HG03095 (cell line): Measurements from ENCODE around the gene FRMD4A.
"Not testable (repeated sequence)": the region's sequence is repeated elsewhere in the genome, so short reads cannot be mapped to it uniquely, and the experiment has no call there.

ENCODE experiments used
- ATAC-seq: cut with Tn5 transposase; IDR thresholded peaks from one replicate; pipeline ENCODE4 v1.9.1; 2021; ENCODE audit warnings: moderate library complexity; ENCODE audit not compliant: unreplicated experiment

Gene FRMD4A

DNA sequence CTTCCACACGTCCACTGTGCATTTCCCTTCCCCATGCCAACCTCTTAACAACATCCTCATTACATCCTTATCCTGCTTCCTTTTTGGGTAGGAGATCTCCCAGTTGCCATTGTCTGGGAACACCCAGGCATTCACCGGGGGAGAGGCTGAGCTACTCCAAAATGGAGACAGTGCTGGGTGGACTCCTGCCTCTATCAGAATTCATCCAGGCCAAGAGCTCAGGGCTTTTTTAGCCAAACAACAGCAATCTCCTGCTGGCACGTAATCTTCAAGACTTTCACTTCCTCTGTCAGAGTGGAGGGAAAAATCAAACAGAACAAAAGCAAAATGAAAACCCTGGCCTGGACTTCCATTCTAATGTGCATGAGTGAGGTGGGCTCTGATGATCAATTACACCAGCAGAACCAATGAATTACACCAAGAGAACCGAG lies 499.0 kb downstream of the FRMD4A start:
- ATAC-seq, result peak; percentile 79

DNA sequence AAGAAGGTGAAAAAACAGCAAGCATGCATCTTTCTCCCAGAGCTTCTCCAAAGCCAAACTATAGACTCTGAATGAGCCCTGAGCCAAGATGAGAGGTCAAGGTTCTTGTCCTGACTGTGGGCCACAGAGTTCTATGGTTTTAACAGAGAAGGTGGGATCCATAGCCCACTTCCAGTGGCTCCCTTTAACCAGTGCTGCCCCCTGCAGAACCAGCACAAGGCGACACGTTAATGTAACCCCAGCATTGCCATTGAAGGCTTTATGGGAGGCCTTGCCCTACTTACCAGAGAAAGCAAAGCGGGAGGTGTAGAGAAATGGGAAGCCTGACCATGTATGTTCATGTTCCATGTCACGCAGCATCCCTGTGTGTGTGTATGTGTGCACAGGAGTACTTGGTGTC lies 500.3 kb downstream of the FRMD4A start:
- no peak for ATAC-seq

DNA sequence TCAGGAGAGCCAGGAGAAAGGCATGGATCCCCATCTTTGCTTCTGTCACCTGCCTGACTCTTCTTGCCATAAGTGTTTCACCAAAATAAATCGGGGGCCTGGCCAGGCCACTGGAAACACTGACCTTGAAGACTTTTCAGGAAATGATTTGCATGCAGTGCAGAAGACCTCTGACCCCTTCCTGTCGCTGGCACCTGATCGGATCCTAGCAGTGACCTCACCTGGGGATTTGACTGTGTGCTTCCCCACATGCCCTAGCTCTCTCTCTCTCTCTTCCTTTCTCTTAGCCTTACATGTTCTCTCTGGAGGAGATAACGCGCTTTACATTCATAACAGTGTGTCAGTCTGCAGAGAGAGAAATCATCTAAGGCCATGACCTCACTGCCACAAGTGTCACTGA lies 500.9 kb downstream of the FRMD4A start:
- ATAC-seq, result no peak

DNA sequence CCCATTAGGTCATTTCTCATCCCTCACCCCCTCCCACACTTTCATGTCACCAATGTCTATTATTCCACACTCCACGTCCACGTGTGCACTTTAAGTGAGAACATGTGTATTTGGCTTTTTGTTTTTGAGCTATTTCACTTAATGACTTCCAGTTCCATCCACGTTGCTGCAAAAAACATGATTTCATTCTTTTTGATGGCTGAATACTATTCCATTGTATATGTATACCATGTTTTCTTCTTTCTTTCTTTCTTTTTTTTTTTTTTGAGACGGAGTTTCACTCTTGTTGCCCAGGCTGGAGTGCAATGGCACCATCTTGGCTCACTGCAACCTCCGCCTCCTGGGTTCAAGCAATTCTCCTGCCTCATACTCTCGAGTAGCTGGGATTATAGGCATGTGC lies 502.4 kb downstream of the FRMD4A start:
- ATAC-seq, result not testable (repeated sequence)

DNA sequence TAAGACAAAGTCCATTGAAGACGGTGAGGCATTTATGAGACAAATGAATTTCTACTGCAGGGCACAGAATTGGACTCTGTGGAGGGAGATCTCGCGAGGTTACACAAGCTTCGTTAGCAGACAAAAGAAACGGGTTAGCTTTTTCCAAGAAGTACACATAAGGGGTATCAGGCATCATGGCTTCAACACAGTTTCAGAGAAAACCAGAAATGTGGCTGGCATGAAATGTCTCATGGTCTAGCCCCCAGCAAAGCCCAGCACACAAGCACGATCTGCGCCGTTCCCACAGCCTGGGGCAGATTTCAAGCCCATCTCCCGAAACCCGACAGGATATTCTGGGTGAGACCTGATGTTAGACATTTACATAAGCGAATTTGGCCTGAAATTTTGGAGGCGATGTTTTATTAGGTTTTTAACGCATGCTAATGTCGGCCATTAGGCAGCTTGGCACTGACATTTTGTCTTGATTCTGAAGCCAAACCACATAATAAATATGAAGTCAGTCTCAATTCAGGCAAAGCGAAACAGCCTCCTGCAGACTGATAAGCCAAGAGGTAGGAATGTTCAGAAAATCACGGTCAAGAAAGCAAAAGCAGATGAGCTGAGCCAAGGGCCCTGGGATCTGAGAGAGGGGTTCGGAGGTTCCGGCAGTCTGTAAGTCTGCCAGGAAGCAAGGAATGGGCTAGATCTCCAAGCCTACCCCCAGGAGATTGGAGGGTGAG lies 503.5 kb downstream of the FRMD4A start:
- ATAC-seq, result no peak

DNA sequence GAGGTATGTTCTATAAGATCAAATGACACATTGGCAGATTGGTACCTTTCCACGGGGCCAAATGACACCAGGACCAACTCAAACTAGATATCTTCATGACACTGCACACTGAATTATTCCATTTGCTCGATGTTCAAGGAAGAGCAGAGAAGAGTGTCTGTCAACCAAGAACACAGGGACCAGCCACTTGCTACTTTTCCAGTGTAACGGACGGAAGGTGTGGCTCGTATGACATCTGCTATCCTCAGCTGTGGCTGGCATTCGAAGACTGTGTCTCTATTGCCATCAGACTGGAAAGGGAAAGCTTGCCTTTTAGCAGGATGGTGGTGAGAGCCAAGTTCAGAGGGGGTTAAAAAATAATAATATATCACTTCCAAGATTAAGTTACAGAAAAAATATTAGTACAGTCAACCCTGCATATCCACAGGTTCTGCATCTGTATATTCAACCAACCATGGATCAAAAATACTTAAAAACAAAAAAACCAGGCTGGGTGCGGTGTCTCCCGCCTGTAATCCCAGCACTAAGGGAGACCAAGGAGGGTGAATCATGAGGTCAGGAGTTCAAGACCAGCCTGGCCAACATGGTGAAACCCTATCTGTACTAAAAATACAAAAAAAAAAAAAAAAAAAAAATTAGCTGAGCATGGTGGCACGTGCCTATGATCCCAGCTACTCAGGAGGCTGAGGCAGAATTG lies 506.9 kb downstream of the FRMD4A start:
- no peak for ATAC-seq

DNA sequence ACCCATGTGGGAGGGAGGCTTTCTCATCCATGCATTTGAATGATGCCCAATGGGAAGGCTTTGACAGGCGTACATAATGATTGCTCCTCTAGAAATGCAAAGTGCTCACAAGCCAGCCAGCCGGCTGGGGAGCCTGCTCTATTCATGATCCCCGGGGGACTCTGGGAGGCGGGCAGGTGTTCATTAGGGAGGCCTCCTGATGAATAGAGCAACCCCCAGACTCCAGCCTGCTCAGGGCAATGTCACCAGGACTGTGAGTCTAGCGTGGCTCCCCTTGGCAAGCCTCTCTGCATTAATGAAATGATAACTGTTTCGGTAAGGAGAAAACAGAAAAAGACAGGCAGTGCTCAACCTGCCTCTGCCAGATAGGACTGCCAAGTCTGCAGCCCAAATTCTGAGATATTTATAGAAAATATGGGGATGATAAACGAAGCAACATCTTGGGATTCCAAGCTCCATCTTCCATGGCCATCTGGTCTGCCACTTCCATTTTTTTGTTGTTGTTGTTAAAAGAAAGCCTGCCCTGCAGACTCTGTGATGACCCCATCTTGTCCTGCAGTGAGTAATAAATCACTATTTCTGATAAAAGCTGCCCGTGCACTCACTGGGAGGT lies 507.5 kb downstream of the FRMD4A start:
- ATAC-seq, result no peak

DNA sequence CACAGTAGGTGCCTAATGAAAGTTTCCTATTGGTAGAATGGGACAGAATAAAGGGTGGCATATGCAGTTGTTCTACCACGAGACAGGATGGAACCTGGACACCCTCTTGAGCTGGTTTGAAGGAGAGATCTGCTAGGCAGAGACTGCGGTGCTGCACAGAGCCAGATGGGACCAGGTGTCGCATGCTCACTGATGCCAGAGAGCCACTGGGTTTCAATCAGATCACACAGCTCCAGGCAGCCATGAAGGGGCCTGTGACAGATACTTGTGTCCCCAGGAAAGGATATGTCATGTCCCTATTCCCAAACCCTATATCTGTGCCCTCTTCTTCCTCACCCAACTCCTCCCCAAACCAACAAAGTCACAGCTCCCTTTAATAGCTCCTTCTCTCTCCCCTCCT lies 508.2 kb downstream of the FRMD4A start:
- ATAC-seq, result no peak

DNA sequence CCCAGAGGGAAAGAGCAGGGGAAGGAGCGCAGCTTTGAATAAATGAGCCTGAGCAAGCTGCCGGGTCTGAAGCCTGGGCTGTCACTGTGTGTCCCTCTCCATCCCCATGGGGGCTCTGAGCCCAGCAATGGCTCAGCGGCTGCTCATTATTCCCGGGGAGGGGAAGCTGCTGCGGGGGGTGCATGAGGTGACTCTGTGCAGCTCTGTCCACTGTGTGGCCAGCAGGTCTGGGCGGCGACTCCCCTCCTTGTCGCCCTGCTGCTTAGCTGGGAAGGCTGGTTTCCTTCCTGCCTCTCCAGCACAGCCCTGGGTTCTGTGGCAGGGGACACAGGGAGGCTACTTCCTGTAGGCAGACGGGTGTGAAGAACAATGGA lies 509.8 kb downstream of the FRMD4A start:
- ATAC-seq, result no peak

DNA sequence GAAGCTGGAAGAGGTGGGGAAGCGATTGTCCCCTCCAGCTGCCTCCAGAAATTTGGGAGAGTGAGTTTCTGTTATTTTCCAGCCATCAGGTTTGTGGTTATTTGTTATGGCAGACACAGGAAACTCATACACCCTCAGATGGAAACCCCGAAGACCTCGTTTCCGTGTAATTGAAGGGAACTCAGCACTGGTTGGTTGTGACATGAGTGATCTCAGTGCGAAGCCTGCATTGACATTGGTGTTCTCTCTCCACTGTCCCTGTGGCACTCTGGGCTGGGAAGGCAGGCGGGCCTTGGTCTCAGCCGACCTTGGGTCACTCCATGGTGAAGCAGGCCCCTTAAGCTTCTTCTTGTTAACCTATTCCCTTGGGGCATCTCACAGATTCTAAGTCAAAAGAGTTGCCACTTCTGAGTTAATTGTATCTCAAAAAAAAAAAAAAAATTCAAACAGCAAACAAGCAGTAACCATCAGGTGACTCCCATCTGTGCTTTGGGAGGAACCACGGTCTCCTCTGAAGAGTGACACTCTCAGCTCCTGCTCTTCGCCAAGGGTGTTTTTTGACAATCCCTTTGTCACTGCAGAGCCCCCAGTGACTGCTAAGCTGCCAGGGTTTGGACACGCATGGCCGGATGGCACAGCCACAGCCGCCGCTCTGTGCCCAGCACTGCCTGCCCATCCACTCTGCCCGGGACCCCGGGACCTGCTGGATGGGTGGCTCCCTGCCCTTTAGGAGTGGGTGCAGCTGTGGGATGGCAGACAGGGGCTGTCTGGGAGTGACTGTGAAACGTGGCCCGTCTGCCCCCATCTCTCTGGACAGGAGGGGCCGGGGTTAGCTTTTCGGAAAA lies 510.4 kb downstream of the FRMD4A start:
- ATAC-seq, result no peak

DNA sequence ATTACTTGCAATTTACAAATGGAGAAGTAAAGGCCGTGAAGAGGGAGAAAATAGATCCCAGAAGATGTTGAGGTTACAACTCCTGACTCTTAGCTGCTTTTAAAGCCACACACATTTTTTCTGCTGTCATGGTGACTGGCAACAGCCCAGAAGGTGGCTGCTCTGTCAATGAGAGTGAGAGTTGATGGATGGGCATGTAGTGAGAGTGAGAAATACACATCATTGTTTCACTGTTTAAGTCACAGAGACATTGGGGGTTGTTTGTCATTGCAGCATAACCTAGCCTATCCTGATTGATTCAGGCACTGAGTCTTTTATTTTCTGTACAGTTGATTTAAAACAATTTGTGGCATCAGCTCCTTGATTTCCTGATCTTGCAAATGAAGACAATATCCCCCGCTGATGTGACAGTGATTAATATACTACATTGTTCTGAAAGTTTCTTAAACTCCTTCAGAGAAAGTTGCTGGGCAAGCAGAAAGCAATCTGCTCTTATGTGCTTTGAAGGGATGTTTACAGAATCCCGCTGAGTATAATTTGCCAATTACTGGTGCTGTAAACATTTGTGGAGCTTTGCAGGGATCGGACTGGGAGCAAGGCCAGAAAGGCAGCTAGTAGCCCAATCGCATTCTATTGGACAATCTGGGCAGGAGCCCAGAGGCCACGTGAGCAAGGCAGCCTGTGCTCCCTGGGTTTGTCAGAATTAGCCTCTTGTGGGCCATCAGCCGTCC lies 514.4 kb downstream of the FRMD4A start:
- ATAC-seq, result no peak

DNA sequence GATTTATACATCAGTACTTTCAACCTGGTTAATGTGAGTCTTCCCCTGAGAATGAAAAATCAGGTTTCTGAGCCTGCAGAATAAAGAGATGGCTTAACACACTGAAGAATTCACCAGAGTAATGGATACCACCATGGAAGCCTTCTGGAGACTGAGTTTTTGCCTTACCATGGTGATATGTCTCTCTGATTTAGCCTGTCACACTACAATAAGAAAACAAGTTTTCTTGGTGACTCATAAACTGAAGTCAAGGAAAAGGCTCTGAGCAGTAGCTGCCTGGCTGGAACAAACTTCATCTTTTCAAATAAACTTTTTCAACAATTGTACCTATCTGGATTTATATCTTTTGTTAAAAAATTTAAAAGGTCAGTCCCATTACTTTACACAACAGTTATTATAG lies 515.0 kb downstream of the FRMD4A start:
- no peak for ATAC-seq

DNA sequence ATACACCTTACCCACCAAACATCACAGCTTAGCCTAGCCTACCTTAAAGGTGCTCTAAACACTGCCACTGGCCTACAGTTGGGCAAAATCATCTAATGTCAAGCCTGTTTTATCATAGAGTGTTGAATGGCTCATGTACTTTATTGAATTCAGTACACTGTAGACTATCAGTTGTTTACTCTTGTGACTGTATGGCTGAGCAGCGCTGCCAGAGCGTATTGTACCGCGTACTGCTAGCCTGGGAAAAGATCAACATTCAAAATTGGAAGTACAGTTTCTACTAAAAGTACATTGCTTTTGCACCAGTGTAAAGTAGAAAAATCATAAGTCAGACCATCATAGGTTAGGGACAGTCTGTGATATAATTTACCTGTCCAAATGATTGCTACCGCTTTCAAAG lies 517.2 kb downstream of the FRMD4A start:
- ATAC-seq, result no peak

DNA sequence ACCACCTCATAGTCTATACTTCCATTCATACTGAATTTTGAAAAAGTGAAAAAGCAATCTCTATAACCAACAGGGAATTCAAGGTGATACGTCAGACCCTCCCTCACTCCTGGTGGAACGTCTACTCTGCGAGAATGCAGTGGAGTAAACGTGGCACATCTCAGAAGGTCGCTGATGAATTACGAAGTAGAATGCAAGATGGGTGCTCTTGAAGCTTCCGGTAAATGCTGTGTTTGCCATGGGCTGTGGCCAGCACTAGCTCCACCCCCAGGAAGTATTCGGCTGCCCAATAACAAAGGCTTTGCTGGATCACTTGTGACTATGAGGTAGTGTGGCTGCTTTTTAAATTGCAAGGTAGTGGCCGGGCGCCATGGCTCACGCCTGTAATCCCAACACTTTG lies 517.9 kb downstream of the FRMD4A start:
- ATAC-seq, result no peak

DNA sequence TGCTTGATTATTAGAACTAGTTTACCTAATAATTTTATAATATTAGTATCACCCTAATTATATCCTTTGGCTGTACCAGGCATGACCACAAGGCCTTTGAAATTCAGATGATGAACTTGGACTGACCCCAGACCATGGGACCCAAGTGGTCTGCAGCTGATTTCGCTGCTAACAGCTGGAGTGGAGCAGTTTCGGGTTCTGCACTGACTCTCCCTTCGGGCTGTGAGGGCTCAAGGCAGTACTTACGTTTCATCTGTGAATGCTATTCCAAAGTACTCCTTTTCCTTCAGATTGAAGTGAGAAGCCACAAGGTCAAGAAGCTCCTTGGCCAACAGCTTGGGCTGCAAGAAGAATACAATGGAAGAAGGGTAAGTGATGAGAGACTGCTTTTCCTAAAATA lies 520.2 kb downstream of the FRMD4A start:
- no peak for ATAC-seq

DNA sequence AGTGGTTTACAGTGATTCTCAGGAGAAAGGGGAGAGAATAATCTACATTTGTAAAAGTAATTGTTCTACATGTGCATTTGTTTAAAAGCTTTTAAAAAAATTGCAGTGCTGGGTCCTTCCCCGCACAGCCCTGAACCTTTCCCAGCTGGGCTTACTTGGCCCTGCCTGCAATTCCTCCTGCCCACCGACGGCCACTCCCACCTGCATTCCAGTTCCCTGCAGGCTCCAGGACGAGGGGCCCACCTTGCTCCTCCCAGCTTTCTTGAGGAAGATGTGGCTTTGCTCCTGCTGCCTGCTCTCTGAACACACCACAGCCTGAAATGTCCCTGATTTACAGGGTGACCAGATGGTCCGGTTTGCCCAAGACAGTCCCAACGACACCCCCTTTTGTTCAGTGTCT lies 521.3 kb downstream of the FRMD4A start:
- no peak for ATAC-seq

DNA sequence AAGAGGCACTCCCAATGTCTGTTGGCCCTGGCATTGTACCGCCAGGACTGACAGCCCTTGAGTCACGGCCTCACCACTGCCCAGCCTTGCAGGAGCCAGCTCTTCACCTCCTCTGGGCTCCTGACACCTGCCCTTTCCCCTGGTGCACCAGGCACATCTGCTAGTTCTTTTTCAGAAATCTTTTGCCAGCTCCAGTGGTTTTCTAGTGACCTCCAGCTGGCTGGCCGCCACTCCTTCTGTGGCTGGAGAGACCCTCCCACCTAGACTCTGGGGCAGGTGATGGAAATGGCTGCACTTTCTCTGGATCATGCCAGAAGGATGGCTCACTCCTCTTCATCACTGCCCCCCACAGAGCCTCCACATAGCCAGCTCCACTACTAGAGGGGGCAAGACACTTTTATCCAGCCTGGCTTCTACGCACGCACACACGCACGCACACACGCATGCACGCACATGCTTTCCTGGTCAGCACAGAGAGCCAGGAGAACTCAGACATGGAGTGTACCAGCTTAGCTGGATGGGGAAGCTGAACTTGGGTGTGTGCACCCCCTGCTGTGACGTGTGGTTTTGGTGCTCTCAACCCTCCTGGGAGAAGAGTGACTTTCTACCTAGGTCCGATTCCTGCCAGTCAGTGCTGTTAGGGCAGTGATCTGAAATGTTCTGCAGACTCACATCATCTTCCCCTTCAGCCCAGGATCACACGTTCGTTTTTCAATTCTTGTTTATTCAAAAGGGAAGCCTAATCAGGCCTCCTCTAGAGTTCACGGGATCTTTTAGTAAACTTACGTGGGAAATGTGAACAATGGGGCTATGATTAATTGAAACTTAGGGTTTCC lies 522.0 kb downstream of the FRMD4A start:
- ATAC-seq, result no peak

DNA sequence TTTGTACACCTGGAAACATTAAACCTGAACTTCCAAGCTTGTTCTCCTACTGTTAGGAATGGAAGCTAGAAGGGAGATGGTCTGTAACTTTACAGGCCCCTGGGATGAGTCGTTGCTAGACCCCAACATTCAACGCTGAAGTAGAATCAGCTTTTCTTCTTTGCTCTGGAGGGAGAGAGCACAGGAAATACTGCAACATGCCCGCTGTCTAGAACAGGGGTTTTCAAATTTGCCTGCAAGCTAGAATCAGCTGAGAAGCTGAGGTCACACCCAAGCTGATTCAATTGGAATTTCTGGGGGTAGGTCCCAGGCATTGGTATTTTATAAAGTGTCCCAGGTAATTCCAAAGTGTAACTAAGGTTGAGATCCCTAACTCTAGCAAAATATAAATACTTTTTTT lies 524.3 kb downstream of the FRMD4A start:
- ATAC-seq, result no peak

DNA sequence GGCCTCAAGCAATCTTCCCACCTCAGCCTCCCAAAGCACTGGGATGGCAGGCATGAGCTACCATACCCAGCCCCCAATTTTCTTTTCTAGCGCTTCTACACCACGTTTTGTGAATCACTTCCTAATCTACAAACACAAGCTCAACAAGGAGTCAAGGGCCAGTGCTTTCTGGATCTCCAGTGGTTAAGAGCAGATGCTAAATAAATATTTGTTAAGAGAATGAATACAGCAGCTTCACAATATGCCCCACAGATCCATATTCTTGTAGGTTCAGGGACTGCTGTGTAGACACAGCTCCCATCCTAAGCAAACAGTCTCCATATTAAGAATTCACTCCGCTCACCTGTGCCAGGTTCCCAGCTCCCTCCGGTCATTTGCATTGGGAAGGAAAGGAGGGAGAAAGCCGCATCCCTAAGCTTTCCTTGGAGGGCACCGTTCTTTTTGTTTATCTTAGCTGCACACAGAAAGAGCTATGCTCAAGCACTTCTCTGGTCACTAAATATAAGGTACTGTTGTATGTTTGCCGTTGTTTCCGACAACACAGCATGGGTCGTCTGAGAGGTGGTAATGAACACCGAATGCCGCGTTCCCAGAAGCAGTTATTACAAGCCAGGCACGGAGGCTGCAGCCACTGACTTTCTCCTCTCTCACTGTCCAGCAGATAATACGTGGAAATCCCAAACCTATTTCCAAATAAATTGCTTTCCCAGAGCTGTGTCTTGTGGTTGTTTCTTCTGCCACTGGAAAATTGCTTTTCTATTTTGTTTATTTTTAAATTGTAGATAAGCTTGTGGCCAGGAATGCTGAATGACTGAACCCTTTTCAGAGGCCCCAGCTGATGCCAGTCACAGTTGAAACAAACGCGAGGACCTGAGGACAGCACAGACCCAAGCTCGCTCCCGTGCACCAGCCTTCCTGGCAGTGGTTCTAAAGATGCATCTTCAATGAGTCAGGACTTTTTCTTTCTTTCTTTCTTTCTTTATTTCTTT lies 526.9 kb downstream of the FRMD4A start:
- no peak for ATAC-seq
